ENCODE results near the gene PIGO.

- TF ChIP-seq CTCF (IDR thresholded peaks at IDR 0.05) (no peak), POLR2AphosphoS5 (IDR thresholded peaks at IDR 0.05) (peak; percentile 40 to 62), POLR2A (IDR thresholded peaks at IDR 0.05; ENCODE audit: low read depth) (no peak)
Observed at GRCh38 chr9:35114113-35114839, 17.9 kb upstream of the PIGO start.

Data from esophagus muscularis mucosa (tissue), 3 donors.